NCI-H748 treated with DMSO at 0.1 percent for 48 hours (cell line): Measurements from ENCODE around the gene AGBL4.
"Not testable (repeated sequence)": the region's sequence is repeated elsewhere in the genome, so short reads cannot be mapped to it uniquely, and the experiment has no call there.

ENCODE experiments used
- DNase-seq: peaks from one replicate; lab custom pipeline; 2025; lab: John Stamatoyannopoulos, UW

The AGBL4 gene

DNA sequence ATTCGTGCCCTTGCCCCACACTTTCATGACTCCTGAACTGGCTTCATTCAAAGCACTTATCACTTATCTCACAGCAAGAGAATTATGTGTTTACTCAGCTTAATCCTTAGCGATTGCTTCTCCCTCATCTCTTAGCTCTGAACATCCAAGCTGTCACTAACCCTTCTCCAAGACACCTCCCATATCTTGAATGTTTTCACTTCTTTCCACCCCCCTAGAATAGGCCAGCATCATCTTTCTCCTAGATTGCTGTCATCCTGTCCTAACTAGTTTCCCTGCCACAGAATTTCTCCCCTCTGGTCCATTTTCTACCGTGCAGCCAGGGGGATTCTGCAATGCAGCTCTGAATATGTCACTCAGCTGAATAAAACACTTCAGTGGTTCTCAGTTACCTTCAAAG, 1483.2 kb downstream of the AGBL4 start:
- no peak for DNase-seq

DNA sequence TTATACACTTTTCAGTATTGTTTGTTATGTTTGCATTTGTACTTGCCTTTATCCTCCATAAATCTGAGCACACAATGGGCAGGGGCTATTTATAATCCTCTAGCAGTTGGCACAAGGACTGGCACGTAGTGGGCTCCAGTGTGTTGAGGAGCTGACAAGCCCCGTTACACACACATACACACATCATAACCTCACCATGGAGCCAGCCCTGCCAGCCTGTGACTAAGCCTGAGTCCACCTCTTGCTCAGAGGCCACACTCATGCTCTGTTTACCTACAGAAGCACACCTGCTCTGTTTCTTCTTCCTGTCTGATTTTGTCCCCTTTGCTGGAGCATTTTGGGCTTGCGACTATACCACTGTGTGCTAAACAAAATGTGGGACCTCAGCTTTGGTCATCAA, 1487.3 kb downstream of the AGBL4 start:
- no peak for DNase-seq

DNA sequence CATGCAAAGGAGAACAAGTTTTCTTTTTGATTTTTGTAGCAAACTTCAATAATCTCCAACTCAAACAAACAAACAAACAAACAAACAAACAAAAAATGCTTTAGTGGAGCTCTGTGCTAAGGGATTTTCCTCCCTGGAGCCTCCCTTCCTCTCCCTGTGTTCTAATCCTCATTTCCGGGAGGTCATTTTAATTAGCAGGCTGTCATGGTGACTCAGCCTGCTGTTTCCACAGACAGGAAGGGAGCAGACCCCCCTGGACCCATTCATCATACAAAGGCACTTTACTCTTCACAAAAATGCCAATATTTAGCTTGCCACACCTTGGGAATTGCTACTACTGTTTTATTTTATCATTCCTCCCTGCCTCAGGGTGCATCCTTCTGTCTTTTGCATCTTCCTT, 1490.8 kb downstream of the AGBL4 start:
- DNase-seq, result no peak

DNA sequence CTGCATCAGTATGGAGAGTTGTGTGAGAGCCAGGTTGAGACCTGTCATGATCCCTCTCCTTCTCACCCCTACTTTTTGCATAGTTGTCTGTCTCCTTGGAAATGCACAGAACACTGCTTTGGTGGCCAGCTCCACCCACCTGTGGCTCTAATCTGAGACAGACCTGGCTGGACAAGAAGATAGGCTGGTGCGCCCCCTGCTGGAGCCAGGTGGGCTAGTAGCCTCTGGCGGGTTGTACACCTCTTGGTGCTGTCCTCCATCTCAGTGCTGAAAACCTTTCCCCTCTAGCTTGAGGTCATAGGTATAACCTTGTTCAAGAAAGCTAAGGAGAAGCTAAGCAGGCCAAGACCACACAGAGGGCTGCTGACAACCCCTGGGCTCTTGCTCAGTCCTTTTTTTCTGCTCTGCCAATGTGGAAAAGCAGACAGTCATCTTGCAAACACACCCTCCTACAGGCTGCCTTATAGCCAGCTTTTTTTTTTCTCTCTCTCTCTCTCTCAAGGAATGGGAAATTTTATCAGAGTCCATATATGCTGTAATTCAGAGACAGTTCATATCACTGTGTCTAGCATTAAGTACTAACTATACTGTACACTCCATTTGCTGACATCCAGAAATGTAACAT, 1492.9 kb downstream of the AGBL4 start:
- DNase-seq, result peak; percentile 91

DNA sequence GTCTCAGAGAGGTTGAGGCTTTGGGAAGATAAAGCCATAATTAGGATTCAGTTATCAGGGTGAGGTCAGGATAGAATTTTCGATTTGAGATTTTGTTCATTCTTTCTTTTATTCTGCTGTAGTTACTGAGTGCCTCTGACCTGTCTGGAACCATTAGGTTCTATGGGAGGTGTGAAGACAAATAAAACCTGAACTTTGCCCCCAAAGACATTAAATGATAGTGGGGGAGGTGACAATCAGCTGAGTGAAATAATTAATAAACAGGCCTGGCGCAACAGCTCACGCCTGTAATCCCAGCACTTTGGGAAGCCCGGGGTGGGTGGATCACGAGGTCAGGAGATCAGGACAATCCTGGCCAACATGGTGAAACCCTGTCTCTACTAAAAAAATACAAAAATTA, 1496.7 kb downstream of the AGBL4 start:
- DNase-seq, result no peak

DNA sequence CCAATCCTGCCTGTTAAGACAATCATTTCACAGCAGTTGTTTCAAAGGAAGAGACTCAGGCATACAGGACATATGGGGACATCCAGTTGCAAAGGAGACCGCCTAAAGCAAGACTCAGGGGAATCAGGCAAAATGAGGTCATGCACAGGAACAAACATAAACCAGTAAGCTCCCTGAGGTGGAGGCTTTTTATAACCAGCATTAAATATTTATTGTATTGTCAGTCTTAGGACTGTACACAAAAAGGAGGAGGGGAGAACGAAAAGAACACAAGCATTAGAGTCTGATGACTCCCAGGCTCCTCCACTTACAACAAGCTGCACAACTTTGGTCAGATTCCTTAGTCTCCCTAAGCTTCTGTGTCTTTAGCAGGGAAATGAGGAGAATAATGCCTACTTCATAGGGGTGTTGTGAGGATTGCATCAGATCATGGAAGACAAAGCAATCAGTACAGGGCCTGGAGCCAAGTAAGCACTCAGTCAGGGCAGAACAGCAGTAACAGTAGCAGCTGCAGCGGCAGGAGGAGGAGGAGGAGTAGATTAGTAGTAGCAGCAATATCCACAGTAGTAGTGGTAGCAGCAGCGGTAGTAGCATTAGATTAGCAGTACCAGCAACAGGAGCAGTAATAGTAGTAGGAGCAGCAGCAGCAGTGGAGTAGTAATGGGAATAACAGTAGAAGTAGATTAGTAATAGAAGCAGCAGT, 1497.6 kb downstream of the AGBL4 start:
- DNase-seq, result peak; percentile 75

DNA sequence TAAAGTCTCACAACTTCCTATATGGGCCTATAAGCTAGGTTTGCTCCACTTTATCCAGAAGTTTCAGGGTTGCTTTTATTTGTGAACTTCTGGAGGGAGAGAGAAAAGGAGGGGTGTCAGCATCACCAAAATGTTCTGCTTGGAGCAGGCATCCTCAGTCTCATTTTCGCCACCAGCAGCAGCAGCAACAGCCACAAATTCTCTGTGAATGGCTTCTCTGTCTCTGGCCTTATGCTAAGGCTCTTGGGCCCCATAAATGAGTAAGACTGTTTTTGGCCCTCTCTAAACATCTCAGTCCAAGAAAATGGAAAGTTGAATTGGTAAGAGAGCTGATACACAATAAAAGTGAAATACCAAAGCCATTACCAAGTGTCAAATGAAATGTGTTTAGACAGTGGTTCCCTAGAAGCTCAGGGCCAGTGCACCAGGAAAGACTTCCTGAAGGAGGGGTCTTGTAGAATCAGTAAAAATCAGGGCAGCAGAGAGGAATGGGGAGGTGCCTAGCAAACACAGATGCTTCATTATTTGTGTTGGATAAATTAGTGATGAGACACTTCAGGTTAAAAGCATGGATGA, 1498.8 kb downstream of the AGBL4 start:
- DNase-seq, result no peak

DNA sequence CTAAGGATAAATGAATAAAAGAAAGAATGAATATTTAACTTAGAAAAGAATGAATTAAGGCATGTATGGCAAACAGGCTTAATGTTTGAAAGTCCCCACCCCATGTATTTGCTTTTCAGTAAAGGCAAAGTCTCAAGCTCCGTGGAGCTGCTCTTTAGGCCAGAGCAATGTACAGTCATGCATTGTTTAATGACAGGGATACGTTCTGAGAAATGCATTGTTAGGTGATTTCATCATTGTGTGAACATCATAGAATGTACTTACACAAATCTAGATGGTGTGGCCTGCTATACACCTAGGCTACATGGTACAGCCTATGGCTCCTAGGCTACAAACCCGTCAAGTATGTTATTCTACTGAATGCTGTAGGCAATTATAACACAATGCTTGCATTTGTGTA, 1500.2 kb downstream of the AGBL4 start:
- no peak for DNase-seq

DNA sequence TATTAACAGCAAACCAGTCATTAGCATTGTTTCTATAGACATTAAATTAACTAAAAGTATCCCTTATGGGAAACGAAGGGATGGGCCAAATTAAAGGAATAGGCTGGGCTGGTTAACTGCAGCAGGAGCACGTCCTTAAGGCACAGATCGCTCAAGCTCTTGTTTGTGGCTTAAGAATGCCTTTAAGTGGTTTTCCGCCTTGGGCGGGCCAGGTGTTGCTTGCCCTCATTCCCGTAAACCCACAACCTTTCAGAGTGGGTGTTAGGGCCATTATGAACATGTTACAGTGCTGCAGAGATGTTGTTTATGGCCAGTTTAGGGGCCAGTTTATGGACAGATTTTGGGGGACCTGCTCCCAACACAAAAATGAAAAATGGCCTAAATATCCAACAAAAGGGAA, 1503.9 kb downstream of the AGBL4 start:
- not testable (repeated sequence) for DNase-seq

DNA sequence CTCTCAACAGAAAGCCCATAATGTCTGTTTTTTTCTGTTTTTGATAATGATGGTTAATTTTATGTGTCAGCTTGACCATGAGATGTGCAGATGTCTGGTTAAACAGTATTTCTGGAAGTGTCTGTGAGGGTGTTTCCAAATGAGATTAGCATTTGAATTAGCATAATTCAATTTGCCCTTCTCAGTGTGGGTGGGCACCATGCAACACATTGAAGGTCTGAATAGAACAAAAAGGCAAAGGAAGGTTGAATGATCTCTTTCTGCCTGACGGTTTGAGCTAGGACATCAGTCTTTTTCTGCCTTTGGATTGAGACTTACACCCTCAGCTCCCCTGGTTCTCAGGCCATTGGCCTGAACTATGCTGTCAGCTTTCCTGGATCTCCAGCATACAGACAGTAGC, 1516.9 kb downstream of the AGBL4 start:
- no peak for DNase-seq

DNA sequence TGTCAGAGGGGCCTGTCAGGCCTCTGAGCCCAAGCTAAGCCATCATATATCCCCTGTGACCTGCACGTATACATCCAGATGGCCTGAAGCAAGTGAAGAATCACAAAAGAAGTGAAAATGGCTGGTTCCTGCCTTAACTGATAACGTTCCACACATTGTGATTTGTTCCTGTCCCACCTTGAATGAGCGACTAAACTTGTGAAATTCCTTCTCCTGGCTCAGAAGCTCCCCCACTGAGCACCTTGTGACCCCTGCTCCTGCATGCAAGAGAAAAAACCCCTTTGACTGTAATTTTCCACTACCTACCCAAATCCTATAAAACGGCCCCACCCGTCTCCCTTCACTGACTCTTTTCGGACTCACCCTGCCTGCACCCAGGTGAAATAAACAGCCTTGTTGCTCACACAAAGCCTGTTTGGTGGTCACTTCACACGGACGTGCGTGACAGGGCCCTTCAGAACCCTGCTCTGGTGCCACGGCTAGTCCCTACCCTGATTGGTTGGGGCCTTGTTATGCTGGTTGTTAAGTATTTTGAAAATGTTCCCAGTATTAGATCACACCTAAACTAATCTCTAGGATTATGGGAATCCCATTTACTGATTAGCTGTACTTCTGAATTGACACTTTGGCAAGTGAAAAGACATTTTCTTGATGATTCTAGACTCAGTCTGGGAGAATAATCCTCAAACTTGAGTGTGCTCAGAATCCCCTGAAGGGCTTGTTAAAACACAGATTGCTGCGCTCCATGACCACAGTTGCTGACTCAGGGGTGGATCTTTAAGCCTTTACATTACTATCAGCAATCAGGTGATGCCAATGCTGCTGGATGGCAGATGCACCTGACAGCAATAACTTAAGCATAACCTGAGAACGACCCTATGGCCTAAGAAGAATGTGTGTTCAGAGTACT, 1523.0 kb downstream of the AGBL4 start:
- DNase-seq, result no peak

DNA sequence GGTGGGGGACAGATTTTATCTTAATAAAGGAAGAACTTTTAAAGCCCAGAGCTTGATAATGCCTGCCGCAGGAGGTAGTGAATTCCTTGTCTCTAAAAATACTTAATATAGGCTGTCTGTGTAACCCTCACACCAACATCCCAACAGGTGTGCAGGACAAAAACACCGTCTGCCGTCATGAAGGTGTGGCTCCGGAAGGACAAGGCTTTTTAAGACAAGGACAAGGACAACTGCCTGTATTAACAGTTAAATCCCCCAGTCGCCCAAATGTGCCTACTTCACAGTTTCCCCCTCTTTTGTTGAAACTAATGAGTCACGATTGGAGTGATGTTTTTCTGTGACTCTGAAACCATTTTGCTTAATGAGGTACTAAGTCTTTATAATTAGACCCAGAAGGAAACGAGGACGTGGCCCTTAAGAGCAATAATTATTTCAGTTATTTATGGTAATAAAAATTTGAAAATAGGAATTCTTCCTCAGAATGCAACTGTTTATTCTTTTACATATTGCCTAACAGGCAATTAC, 1524.5 kb downstream of the AGBL4 start:
- no peak for DNase-seq

DNA sequence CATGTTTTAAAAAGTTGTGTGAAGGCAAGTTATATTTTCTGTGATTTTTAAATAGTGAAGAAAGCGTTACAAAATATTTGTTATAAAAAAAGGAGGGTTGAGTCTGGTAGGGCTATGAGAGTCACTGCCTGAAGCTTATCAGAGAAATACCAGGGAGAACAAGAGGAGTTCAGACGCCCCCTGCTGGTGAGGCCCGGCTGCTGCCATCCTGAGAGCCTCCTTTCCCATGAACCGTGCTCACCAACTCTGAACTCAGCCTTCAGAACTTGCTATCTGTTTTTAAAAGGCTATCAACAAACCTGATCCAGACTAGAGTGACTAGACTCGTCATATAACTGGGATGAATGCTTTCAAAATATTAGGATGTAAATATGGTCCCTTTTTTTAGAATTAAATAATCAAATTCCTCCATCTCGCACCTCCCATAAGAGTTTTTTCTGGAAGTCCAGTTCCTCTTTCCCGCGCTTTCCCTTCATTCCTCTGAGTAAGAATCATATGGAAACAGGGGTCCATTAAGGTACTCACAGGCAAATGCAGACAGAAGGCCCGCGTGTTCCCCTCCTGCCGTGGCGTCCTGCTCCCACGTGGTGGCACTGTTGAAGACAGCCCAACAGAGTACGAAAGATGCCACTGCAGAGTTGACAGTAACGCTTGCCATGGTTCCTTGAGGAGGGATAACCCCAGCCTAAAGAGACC, 1525.5 kb downstream of the AGBL4 start:
- DNase-seq, result peak; percentile 64

DNA sequence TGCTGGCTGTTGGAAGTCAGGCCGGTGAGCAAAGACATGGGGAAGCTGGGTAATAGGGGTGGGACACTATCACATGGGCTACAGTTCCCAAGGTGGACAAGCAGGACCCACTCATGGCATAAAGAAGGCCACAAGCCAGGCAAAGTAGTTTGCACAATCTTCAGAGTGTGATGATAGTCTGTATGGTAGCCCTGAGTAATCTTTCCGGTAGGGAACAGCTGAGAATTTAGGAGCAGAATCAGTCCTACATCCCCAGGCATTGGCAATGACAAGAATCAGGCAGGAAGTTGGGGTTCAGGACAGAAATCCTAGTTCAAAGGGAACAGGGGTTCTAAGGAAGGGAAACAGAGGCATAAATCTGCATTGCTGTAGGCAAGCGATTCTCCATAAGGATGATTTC, 1527.8 kb downstream of the AGBL4 start:
- DNase-seq, result no peak

DNA sequence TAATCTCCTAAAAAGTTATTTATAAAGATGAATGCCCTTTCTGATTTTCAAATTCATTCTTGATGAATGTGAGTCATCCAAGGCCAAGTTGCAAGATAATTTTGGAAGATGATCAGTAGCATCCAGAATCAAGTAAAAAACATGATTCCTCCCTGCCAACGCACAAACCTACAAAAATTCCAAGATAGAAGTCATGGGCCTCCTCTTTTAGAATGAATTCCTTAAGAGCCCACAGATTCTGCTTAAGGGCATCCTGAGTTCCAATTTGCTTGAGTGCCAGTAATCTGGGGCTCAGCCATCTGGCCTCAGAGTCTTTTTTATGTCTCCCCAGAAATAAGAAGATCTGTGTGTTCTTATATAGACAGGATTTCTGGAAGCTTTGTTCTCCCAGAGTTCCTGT, 1528.6 kb downstream of the AGBL4 start:
- no peak for DNase-seq

DNA sequence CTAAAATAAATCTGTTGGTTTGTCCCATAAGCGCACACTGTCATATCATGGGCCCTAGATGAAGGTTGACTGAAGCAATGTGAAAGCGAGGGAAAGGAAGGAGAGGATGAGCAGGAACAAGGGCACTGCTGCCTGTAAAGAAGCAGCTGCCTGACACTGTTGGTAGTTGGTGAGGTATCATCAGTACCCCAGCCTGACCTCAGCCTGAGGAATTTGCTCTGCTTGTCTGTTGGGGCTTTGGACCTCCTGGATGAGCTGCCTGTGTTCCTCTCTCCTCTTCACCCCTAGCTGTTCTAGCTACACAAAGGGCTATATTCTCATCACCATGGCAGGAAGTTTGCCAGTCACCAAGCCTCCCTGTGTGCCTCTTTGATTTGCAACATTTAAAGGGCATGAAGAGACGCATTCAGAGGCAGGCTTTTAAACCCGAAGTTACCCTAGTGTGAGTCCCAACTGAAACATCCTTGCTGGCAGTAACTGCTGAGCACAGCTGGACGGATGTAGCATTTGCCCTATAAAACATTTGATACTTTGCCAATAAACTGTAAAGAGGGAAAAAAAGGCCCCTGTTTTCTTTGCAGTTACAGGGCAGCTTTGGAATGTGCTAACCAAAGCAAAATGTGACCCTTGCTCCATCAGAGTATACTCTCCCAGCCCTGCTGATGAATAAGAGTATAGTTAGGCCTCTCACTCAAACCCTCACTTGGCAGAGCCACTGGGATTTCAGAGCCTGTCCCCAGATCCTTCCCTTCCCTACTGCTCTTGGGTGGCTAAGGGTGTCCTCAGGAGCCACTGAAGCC, 1529.6 kb downstream of the AGBL4 start:
- no peak for DNase-seq

DNA sequence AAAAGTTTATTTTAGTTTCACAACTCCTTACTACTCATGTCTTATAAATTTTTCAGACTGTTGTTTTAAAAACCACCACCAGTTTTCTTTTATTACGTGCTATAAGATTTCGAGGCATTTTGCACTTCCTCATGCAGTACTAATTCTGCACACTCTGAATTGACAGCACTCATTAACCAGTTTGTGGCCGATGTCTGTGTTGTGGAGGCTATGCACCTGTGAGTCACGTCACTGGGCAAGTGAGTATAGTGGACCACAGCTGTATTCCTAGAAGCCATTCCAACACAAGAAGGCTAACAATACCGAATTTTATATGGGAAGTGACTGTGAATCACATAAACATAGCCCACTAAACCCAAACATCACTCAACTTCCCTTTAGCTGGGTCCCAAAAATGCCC, 1530.7 kb downstream of the AGBL4 start:
- no peak for DNase-seq

DNA sequence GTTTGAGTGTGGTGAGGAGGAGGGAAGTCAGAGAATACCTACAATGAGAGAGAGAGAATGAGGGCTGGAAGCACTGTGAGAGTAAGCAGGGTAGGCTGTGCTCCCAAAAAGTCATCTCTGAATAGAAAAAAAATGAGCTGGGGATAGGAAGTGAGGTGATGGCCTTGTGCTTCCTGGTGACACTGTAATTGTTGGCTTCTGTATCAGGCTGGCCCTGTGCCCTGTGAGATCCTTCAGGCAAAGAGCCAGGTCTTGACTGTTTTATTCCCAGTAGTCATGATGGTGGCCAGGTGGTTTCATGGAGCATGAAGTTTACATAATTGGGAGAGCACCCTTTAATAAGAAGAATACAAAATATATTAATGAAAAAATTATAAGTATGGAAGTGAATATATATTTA, 1531.4 kb downstream of the AGBL4 start:
- no peak for DNase-seq

DNA sequence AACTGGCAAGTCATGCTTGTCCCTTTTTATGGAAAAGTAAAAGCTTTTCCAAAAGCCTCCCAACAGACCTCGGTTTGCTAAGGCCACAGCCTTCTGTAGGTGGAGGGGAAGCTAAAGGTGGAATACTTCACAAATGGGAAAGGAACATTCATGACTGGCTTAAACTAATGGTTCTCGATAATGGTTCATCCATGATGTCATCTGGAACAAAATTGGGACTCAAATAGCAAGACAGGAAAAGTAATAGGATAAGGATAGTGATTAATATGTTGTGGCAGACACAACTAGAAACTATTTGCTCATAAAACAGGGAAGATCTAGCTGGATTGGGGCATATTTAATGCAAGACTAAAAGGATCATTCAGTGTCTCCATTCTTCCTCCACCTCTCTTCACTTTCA, 1535.0 kb downstream of the AGBL4 start:
- no peak for DNase-seq
